Measurements from ENCODE around the gene BMPER. TPM values are rescaled to one million over a fixed set of nuclear protein-coding genes. Genes with fewer than 3 reads are reported as not detected.

BMPER gene
- total RNA-seq, 4 donors from 2014 or later, result 0.25 to 2.3 (median 0.96) TPM

GRCh38 chr7:33981671-33982424 is 76.5 kb downstream of the BMPER start:
- no peaks in the 10 kb centered on the region for H3K36me3 ChIP-seq
- no peak overlapping the region for H3K27ac ChIP-seq
- no peaks in the 10 kb centered on the region for H3K9me3 ChIP-seq
- no peak overlapping the region for H3K4me3 ChIP-seq (replicated peaks in 1 of 3)
- TF ChIP-seq CTCF (IDR thresholded peaks at IDR 0.05) (no peak), POLR2A (IDR thresholded peaks at IDR 0.05) (no peak)
- no peaks in the 10 kb centered on the region for H3K4me1 ChIP-seq
- WGBS, 2 donors, result 76 to 86% methylated on average over 5 of the region's 5 CpGs
- DNase-seq, result no peak
- intact Hi-C loops (cut with DNase I), result no loop called here
- H3K27me3 ChIP-seq, result no peaks in the 10 kb centered on the region

- H3K36me3 ChIP-seq, result no peaks in the 10 kb centered on the region
- H3K27ac ChIP-seq, result no peak overlapping the region
- no peaks in the 10 kb centered on the region for H3K4me1 ChIP-seq
- intact Hi-C loops (cut with DNase I), result no loop called here
- WGBS, 2 donors, result 43 to 59% methylated on average over 2 of the region's 2 CpGs
- no peak overlapping the region for H3K4me3 ChIP-seq (replicated peaks in 1 of 3)
- TF ChIP-seq CTCF (IDR thresholded peaks at IDR 0.05) (no peak), POLR2A (IDR thresholded peaks at IDR 0.05) (no peak)
- H3K9me3 ChIP-seq, result no peaks in the 10 kb centered on the region
- no peaks in the 10 kb centered on the region for H3K27me3 ChIP-seq
- DNase-seq, result no peak
Observed at GRCh38 chr7:33982425-33982786, 77.1 kb downstream of the BMPER start.

GRCh38 chr7:33986451-33986850 is 81.1 kb downstream of the BMPER start:
- H3K27ac ChIP-seq, result no peak overlapping the region
- no peak for TF ChIP-seq CTCF (IDR thresholded peaks at IDR 0.05)
- no peak for TF ChIP-seq POLR2A (IDR thresholded peaks at IDR 0.05)
- H3K36me3 ChIP-seq, result no peaks in the 10 kb centered on the region
- no peak for DNase-seq
- intact Hi-C loops (cut with DNase I), result no loop called here
- no peaks in the 10 kb centered on the region for H3K9me3 ChIP-seq
- no peaks in the 10 kb centered on the region for H3K4me1 ChIP-seq
- WGBS, 2 donors, result 81 to 85% methylated on average over 2 of the region's 2 CpGs
- H3K4me3 ChIP-seq (replicated peaks in 1 of 3), result no peak overlapping the region
- H3K27me3 ChIP-seq, result no peaks in the 10 kb centered on the region

DNA sequence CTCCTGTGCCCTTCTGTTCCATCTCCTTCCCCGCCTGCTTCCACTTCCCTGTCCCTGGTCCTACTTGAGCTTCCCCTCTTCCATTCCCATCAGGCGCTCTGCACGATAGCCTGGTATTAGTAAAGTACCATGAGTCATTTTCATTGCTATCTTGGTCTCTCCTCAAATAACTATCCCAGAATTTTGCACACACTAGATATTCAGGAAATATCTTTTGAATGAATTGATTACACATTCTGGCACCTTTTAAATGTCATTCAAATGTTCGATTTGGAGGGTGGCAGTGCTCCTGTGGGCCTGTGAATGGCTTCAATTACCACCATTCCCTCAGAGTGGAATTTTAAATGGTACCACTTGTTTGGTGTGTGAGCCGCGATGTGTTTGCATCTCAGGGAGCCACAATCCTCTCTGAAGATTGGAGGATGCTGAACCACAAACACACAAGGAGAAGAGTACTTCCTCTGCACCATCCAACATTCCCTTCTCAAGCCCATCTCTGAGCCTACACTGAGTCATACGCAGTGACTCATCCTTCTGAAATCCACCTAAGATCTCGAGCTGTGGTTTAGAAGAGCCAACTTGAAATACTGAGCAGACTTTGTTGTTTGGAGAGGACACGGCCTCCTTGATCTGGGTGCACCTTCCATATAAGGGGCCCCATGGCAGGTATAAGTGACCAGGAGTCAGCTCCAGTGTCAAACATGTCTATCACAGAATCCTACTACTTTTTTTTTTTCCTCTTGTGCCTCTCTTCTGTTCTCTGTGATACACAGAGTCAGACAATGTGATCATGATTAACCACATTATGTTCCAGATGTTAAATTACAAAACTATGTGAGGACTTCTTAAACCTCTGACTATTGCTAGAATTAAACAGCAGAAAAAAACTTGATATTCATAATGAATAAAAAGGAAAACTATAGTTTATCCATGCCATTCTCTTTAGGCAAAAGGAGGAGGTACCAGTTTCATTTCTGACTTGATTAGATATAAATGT is 81.9 kb downstream of the BMPER start:
- 68 to 70% methylated on average over 9 of the region's 9 CpGs for WGBS, 2 donors
- no peak for DNase-seq
- Histone ChIP-seq H3K9me3 (no peaks in the 10 kb centered on the region), H3K4me1 (no peaks in the 10 kb centered on the region), H3K36me3 (no peaks in the 10 kb centered on the region), H3K27me3 (no peaks in the 10 kb centered on the region), H3K27ac (no peak overlapping the region), H3K4me3 (replicated peaks in 1 of 3) (no peak overlapping the region)
- no peak for TF ChIP-seq CTCF (IDR thresholded peaks at IDR 0.05)
- no peak for TF ChIP-seq POLR2A (IDR thresholded peaks at IDR 0.05)
- intact Hi-C loops (cut with DNase I), result no loop called here

DNA sequence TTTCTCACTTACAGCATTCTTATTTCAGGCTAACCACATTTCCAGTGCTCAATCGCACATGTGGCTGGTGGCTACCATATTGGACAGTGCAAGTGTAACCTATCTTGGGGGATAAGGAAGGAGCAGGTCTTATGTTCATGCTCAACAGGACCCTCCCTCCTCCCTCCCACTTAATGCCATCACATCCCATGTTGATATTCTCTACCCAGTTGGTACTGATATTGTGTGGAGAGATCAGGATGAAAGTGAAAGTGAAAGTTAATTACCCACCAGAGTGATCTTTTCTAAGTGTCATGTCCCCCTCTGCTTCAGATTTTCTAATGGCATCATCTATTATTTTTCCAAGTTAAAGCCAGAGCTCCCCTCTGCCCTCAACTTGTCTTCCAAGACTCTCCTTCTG is 91.6 kb downstream of the BMPER start:
- H3K27ac ChIP-seq, result no peak overlapping the region
- H3K36me3 ChIP-seq, result no peaks in the 10 kb centered on the region
- H3K27me3 ChIP-seq, result no peaks in the 10 kb centered on the region
- TF ChIP-seq CTCF (IDR thresholded peaks at IDR 0.05) (no peak), POLR2A (IDR thresholded peaks at IDR 0.05) (no peak)
- H3K4me1 ChIP-seq, result no peaks in the 10 kb centered on the region
- H3K4me3 ChIP-seq (replicated peaks in 1 of 3), result no peak overlapping the region
- no peaks in the 10 kb centered on the region for H3K9me3 ChIP-seq
- intact Hi-C loops (cut with DNase I), result no loop called here
- WGBS, 2 donors, result 95 to 96% methylated on average over 1 of the region's 1 CpG
- no peak for DNase-seq

All from thyroid gland (tissue), 4 donors.